Panc1 (cell line): Measurements from ENCODE around the gene ACTL6B.

Experiments used
- POLR2AphosphoS5 ChIP-seq: IDR thresholded peaks from 2 replicates; pipeline ENCODE4 v1.6.1; 2012; ENCODE audit warnings: mild to moderate bottlenecking, low read depth, low read length, moderate library complexity
- SIN3A ChIP-seq: IDR thresholded peaks from 2 replicates; pipeline ENCODE4 v1.6.1; 2012; ENCODE audit warnings: low read depth, mild to moderate bottlenecking, low read length, moderate library complexity, borderline replicate concordance; ENCODE audit not compliant: insufficient read depth
- TF ChIP-seq, protein P1 (sequence below): fragments of 450-650 bp; IDR thresholded peaks from 2 replicates; pipeline ENCODE4 v1.5.1; 2017; ENCODE audit warnings: mild to moderate bottlenecking

DNA sequence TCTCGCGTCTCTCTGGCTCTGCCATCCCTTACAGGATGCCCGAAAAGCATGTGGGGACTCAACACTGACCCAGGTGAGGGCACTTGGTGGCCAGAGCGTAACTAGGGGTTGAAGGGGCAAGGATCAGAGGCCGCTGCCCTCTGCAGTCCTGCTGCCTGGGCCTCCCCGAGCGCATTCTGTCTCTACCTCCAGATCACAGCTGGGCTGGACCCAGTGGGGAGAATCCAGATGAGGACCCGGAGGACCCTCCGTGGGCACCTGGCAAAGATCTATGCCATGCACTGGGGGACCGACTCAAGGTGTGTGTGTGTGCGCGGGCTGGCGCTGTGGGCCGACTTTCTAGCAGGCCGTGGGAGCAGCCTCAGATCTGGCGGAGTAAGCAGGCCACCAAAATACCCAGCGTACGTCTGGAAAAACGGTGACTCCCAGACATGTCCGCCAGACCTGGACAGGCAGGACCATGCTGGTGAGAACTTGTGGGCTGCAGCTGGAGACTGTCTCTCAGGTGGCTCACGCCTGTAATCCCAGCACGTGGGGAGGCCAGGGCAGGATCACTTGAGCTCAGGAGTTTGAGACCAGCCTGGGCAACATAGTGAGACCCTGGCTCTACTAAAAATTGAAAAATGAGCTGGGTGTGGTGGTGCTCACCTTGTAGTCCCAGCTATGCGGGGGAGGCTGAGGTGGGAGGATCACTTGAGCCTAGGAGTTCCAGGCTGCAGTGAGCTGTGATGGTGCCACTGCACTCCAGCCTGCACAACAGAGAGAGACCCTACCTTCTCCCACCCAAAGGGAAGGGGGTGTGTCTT is 20.5 kb upstream of the ACTL6B start:
- TF ChIP-seq, protein P1, sequence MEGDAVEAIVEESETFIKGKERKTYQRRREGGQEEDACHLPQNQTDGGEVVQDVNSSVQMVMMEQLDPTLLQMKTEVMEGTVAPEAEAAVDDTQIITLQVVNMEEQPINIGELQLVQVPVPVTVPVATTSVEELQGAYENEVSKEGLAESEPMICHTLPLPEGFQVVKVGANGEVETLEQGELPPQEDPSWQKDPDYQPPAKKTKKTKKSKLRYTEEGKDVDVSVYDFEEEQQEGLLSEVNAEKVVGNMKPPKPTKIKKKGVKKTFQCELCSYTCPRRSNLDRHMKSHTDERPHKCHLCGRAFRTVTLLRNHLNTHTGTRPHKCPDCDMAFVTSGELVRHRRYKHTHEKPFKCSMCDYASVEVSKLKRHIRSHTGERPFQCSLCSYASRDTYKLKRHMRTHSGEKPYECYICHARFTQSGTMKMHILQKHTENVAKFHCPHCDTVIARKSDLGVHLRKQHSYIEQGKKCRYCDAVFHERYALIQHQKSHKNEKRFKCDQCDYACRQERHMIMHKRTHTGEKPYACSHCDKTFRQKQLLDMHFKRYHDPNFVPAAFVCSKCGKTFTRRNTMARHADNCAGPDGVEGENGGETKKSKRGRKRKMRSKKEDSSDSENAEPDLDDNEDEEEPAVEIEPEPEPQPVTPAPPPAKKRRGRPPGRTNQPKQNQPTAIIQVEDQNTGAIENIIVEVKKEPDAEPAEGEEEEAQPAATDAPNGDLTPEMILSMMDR: no peak
- no peak for TF ChIP-seq SIN3A
- no peak for TF ChIP-seq POLR2AphosphoS5
